ENCODE results near the gene SMARCAL1. TPM values are rescaled to one million over a fixed set of nuclear protein-coding genes. Genes with fewer than 3 reads are reported as not detected.

The SMARCAL1 gene
- total and polyA plus RNA-seq, 4 donors: 9.4 to 29.8 (median 12.4) TPM

DNA sequence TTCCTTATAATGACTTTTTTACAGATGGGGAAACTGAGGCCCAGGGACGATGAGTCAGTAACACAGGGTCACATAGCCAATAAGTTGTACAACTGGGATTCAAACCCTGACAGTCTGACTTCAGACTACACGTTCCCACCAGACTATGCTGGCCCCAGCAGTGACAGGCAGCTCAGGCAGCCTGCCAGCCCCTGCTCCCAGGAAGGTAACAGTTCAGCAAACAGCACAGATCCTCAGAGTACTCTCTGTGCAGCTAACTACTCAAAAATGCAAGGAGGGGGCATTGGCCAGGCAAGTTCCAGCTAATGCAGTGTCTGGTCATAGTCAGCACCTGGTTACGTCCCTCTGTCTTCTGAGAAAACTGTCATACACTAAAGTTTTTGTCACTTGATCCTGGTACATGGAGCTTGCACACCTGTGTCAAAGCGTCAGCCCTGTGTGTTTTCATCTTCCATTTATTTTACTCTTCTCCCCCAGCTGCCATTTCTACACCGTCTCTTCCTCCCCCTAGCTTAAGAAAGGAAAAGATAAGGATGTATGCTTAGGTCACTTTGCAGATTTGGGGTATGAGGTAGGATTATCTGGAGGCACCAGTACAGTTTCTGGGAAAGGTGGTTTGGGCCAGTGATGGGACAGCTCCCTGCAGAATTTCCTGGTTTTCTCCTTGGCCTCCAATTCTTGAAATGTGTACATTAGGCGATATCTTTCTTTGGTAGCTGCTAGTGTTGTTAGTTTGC, 4.5 kb downstream of the SMARCAL1 start:
- Histone ChIP-seq H3K4me1 (ENCODE audit: control insufficient read depth in 1 of 2, insufficient read depth in 2 of 2, low read length in 2 of 2) (no peaks in the 10 kb centered on the region), H3K9me3 (ENCODE audit: control insufficient read depth, low read length) (no peaks in the 10 kb centered on the region), H3K27me3 (ENCODE audit: control insufficient read depth in 1 of 2, insufficient read depth in 2 of 2, low read length in 1 of 2) (no peaks in the 10 kb centered on the region), H3K4me3 (ENCODE audit: low read length in 2 of 2) (no peak overlapping the region), H3K36me3 (ENCODE audit: control insufficient read depth in 1 of 2, insufficient read depth in 2 of 2, low read length in 1 of 2) (peaks cover 0 to 10% of the 10 kb centered on the region in 2 donors), H3K27ac (ENCODE audit: low read depth in 1 of 2, low read length in 2 of 2) (no peak overlapping the region)
- intact Hi-C loops (cut with DNase I): no loop called here
- ATAC-seq (ENCODE audit: low FRiP score) (no peak), DNase-seq (no peak)
- 82 to 90% methylated on average over 6 of the region's 6 CpGs for WGBS, 2 donors

DNA sequence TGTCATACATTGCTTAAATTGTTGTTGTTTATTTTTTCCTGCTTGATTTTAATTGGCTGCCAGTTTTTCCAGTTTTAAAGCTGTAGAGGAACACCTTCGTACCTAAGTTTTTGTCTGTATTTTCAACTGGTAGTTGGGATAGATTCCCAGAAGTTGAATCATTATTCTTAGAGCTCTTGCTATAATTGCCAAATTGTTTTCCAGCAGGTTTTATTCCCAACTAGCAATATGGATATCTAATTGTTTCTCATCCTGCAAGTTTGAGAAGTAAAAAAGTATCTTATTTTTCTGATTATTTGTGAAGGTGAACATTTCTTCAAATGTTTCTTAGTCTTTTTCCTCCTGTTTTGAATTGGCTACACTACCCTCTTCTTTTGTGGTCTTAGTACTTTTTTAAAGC, 6.7 kb downstream of the SMARCAL1 start:
- intact Hi-C loops (cut with DNase I): no loop called here
- Histone ChIP-seq H3K9me3 (ENCODE audit: control insufficient read depth, low read length) (no peaks in the 10 kb centered on the region), H3K27me3 (ENCODE audit: control insufficient read depth in 1 of 2, insufficient read depth in 2 of 2, low read length in 1 of 2) (no peaks in the 10 kb centered on the region), H3K4me3 (ENCODE audit: low read length in 2 of 2) (no peak overlapping the region), H3K27ac (ENCODE audit: low read depth in 1 of 2, low read length in 2 of 2) (no peak overlapping the region), H3K4me1 (ENCODE audit: control insufficient read depth in 1 of 2, insufficient read depth in 2 of 2, low read length in 2 of 2) (no peaks in the 10 kb centered on the region), H3K36me3 (ENCODE audit: control insufficient read depth in 1 of 2, insufficient read depth in 2 of 2, low read length in 1 of 2) (peaks cover 2 to 15% of the 10 kb centered on the region in 2 donors)
- 12 to 28% methylated on average over 1 of the region's 1 CpG for WGBS, 2 donors
- ATAC-seq (ENCODE audit: low FRiP score): no peak
- no peak for DNase-seq

DNA sequence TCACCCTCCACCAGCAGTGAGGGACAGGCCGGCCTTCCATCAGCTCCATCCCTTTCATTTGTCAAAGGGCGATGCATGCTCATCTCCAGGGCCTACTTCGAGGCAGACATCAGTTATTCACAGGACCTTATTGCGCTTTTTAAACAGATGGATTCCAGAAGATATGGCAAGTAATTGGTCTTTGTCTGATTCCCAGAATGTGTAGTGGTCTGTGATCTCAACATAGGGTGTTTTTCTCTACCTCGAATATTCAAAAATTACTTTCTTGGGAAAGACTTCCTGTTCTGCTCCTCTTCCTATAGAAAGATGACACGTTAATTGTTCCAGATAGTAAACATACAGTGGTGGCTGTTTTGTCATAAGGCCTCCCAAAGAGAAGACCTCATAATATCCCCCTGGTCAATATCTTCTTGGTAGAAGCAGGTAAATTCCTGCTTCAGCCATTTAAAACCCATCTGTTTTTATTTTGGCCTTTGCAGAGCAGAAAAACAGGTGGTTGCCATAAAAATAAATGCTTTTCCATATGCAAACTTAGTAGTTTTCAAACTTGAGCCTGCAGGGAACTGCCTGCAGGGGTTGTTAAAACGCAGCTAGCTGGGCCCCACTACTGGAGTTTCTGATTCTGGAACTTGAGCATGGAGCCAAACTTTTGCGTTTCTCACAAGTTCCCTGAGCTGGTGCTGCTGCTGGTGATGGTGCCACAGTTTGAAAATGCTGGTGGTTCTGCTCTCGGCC, 8.2 kb downstream of the SMARCAL1 start:
- Histone ChIP-seq H3K9me3 (ENCODE audit: control insufficient read depth, low read length) (no peaks in the 10 kb centered on the region), H3K36me3 (ENCODE audit: control insufficient read depth in 1 of 2, insufficient read depth in 2 of 2, low read length in 1 of 2) (peaks cover 2 to 13% of the 10 kb centered on the region in 2 donors), H3K27ac (ENCODE audit: low read depth in 1 of 2, low read length in 2 of 2) (no peak overlapping the region), H3K4me3 (ENCODE audit: low read length in 2 of 2) (no peak overlapping the region), H3K27me3 (ENCODE audit: control insufficient read depth in 1 of 2, insufficient read depth in 2 of 2, low read length in 1 of 2) (no peaks in the 10 kb centered on the region), H3K4me1 (ENCODE audit: control insufficient read depth in 1 of 2, insufficient read depth in 2 of 2, low read length in 2 of 2) (no peaks in the 10 kb centered on the region)
- no peak for ATAC-seq (ENCODE audit: low FRiP score)
- intact Hi-C loops (cut with DNase I): no loop called here
- 81 to 89% methylated on average over 9 of the region's 9 CpGs for WGBS, 2 donors
- DNase-seq: no peak

DNA sequence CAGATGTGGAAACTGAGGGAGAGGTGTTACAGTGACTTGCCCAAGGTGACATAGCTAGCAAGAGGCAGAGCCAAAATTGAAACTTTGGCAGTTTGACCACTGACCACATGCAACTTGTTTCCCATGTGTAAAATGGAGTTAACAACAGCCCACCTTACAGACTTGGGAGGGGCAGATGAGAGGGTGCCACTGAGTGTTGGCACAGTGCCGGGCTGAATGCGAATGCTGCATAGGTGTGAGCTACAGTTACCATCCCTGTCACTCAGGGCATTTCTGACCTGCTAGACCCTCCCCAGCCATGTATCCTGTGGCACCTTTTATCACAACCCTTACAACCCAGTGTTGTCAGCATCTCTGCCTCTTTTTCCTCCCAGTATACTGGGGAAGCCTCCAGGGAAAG, 10.8 kb downstream of the SMARCAL1 start:
- H3K27me3 ChIP-seq (ENCODE audit: control insufficient read depth in 1 of 2, insufficient read depth in 2 of 2, low read length in 1 of 2): no peaks in the 10 kb centered on the region
- DNase-seq (no peak), ATAC-seq (ENCODE audit: low FRiP score) (no peak)
- H3K9me3 ChIP-seq (ENCODE audit: control insufficient read depth, low read length): no peaks in the 10 kb centered on the region
- H3K4me3 ChIP-seq (ENCODE audit: low read length in 2 of 2): no peak overlapping the region
- H3K4me1 ChIP-seq (ENCODE audit: control insufficient read depth in 1 of 2, insufficient read depth in 2 of 2, low read length in 2 of 2): no peaks in the 10 kb centered on the region
- WGBS, 2 donors: 96% methylated on average over 2 of the region's 2 CpGs
- intact Hi-C loops (cut with DNase I): no loop called here
- H3K27ac ChIP-seq (ENCODE audit: low read depth in 1 of 2, low read length in 2 of 2): no peak overlapping the region
- H3K36me3 ChIP-seq (ENCODE audit: control insufficient read depth in 1 of 2, insufficient read depth in 2 of 2, low read length in 1 of 2): peaks cover 2 to 10% of the 10 kb centered on the region in 2 donors

DNA sequence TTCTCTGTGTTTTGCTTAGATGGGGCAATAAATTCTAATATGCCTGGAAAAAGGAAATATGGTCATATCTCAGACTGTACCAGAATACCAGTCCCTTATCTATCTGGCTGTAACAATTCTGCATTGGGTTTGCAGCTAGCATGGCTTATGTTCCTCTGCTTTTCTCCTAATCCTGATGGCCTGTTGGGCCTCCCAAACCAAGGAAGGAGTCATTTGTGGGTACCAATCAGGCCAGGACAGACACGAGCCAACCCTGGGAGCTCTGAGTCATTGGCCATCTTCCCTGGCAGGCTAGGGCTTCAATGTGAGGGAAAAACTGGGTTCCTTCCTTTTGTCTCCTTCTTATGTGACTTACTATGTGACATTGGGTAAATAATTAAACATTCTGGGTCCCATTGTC, 12.0 kb downstream of the SMARCAL1 start:
- Histone ChIP-seq H3K27me3 (ENCODE audit: control insufficient read depth in 1 of 2, insufficient read depth in 2 of 2, low read length in 1 of 2) (no peaks in the 10 kb centered on the region), H3K36me3 (ENCODE audit: control insufficient read depth in 1 of 2, insufficient read depth in 2 of 2, low read length in 1 of 2) (peaks cover 2 to 15% of the 10 kb centered on the region in 2 donors), H3K9me3 (ENCODE audit: control insufficient read depth, low read length) (no peaks in the 10 kb centered on the region), H3K27ac (ENCODE audit: low read depth in 1 of 2, low read length in 2 of 2) (no peak overlapping the region), H3K4me1 (ENCODE audit: control insufficient read depth in 1 of 2, insufficient read depth in 2 of 2, low read length in 2 of 2) (no peaks in the 10 kb centered on the region), H3K4me3 (ENCODE audit: low read length in 2 of 2) (no peak overlapping the region)
- ATAC-seq (ENCODE audit: low FRiP score): no peak
- no peak for DNase-seq
- 75% methylated on average over 1 of the region's 1 CpG for WGBS, 2 donors
- intact Hi-C loops (cut with DNase I): no loop called here

DNA sequence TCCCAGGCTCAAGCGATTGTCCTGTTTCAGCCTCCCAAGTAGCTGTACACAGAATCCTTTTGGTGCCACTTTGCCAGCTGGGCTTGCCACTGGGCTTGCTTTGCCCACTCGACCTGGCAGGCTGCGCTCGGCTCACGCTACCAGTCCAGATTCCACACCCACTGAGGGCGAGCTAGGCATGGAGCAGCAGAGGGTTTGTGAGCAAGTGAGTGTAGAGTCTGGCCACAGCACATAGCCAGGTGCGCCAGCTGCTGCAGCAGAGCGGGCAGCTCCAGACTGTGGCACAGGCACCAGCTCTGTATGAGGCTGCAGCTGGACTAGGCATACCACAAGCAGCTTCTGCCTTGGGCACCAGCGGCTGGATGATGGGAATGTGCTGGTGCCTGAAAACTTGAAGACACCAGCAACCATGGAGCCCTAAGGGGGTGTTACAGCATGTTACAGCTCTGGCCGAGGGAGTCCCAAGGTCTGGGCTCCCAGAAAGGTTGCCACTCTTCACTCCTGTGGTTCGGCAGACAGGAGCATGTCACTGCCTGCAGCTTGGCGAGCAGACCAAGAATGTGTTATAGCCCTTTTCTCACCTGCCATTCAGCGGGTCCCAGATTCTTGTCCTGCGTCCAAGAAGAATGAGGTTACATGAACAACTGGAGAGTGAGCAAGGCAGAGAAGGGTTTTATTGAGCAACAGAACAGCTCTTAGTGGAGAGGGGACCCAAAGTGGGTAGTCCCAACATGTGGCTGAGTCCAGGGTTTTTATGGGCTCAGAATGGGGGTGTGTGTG, 12.9 kb downstream of the SMARCAL1 start:
- no peak for DNase-seq
- WGBS, 2 donors: 98 to 99% methylated on average over 14 of the region's 14 CpGs
- Histone ChIP-seq H3K9me3 (ENCODE audit: control insufficient read depth, low read length) (no peaks in the 10 kb centered on the region), H3K27ac (ENCODE audit: low read depth in 1 of 2, low read length in 2 of 2) (no peak overlapping the region), H3K36me3 (ENCODE audit: control insufficient read depth in 1 of 2, insufficient read depth in 2 of 2, low read length in 1 of 2) (peaks cover 2 to 18% of the 10 kb centered on the region in 2 donors), H3K4me3 (ENCODE audit: low read length in 2 of 2) (no peak overlapping the region), H3K4me1 (ENCODE audit: control insufficient read depth in 1 of 2, insufficient read depth in 2 of 2, low read length in 2 of 2) (no peaks in the 10 kb centered on the region), H3K27me3 (ENCODE audit: control insufficient read depth in 1 of 2, insufficient read depth in 2 of 2, low read length in 1 of 2) (no peaks in the 10 kb centered on the region)
- intact Hi-C loops (cut with DNase I): no loop called here
- ATAC-seq (ENCODE audit: low FRiP score): no peak

DNA sequence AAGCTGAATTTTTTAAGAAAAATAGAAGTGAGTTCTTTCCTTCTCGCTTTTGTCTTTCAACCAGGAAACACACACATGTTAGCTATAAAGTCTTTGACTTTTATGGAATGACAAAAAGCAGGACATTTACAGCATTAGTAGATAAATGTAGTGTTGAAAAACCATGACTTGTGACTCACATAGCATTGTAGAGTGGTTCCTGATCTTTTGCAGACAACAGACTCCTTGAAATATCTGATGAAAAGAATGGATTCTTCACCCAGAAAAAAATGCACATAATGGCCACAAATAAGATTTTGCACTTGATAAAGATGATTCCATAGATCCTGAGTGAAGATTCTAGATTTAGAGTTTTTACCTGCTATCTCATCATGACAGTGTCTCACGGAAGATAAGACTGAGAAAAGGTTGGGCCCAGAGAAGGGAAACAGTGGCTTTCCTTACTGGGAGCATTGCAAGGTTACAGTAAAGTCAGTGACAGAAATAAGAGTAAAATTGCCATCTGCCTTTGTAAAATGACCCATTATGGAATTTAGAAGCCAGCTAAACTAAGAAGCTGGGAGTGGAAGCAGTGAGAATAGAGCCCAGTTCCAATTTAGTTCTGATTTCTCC, 14.0 kb downstream of the SMARCAL1 start:
- intact Hi-C loops (cut with DNase I): no loop called here
- H3K27ac ChIP-seq (ENCODE audit: low read depth in 1 of 2, low read length in 2 of 2): no peak overlapping the region
- peaks cover 6 to 20% of the 10 kb centered on the region in 2 donors for H3K36me3 ChIP-seq (ENCODE audit: control insufficient read depth in 1 of 2, insufficient read depth in 2 of 2, low read length in 1 of 2)
- WGBS, 2 donors: 82 to 92% methylated on average over 2 of the region's 2 CpGs
- no peaks in the 10 kb centered on the region for H3K27me3 ChIP-seq (ENCODE audit: control insufficient read depth in 1 of 2, insufficient read depth in 2 of 2, low read length in 1 of 2)
- no peaks in the 10 kb centered on the region for H3K4me1 ChIP-seq (ENCODE audit: control insufficient read depth in 1 of 2, insufficient read depth in 2 of 2, low read length in 2 of 2)
- no peak overlapping the region for H3K4me3 ChIP-seq (ENCODE audit: low read length in 2 of 2)
- ATAC-seq (ENCODE audit: low FRiP score) (no peak), DNase-seq (no peak)
- H3K9me3 ChIP-seq (ENCODE audit: control insufficient read depth, low read length): no peaks in the 10 kb centered on the region

DNA sequence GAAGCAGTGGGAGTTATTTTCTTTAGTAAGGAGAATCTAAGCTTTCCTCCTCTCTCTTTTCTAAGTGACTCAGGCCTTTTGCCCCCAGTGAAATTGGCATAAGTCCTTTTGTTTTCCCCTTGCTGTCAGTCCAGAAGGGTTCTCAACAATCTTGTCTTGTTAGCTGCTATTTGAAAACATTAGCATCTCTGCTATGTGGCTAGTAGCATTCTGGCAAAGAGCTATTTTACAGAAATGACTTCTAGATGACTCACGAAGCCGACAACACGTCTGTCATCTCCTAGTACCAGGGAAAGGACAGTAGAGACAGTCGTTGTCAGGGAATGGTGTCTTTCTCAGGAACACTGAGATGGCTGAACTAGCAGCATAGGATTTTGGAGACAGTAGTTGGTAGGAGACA, 14.7 kb downstream of the SMARCAL1 start:
- no peak overlapping the region for H3K4me3 ChIP-seq (ENCODE audit: low read length in 2 of 2)
- no peak overlapping the region for H3K27ac ChIP-seq (ENCODE audit: low read depth in 1 of 2, low read length in 2 of 2)
- H3K4me1 ChIP-seq (ENCODE audit: control insufficient read depth in 1 of 2, insufficient read depth in 2 of 2, low read length in 2 of 2): no peaks in the 10 kb centered on the region
- 43 to 58% methylated on average over 4 of the region's 4 CpGs for WGBS, 2 donors
- intact Hi-C loops (cut with DNase I): no loop called here
- H3K36me3 ChIP-seq (ENCODE audit: control insufficient read depth in 1 of 2, insufficient read depth in 2 of 2, low read length in 1 of 2): peaks cover 6 to 23% of the 10 kb centered on the region in 2 donors
- no peaks in the 10 kb centered on the region for H3K27me3 ChIP-seq (ENCODE audit: control insufficient read depth in 1 of 2, insufficient read depth in 2 of 2, low read length in 1 of 2)
- ATAC-seq (ENCODE audit: low FRiP score) (no peak), DNase-seq (no peak)
- H3K9me3 ChIP-seq (ENCODE audit: control insufficient read depth, low read length): no peaks in the 10 kb centered on the region

Measured in aorta (tissue), 5 donors.